Suprapubic skin (tissue), 3 donors: ENCODE results near the gene SNX13.

Experiments
- POLR2A ChIP-seq, 2 donors: fragments of 450-650 bp; IDR thresholded peaks; one replicate each; pipeline ENCODE4 v1.6.1; 2017; ENCODE audit warnings: antibody characterized with exemption in 2 of 2, mild to moderate bottlenecking in 2 of 2, moderate library complexity in 2 of 2
- TF ChIP-seq, protein P1 (sequence below), 2 donors: fragments of 200-600 bp in 1 of 2; fragments of 450-650 bp in 1 of 2; sonication (generic) in 1 of 2; IDR thresholded peaks; one replicate each; pipeline ENCODE4 v1.5.1; 2016 to 2019; ENCODE audit warnings: antibody characterized with exemption in 2 of 2, mild to moderate bottlenecking in 1 of 2, moderate library complexity in 1 of 2

DNA sequence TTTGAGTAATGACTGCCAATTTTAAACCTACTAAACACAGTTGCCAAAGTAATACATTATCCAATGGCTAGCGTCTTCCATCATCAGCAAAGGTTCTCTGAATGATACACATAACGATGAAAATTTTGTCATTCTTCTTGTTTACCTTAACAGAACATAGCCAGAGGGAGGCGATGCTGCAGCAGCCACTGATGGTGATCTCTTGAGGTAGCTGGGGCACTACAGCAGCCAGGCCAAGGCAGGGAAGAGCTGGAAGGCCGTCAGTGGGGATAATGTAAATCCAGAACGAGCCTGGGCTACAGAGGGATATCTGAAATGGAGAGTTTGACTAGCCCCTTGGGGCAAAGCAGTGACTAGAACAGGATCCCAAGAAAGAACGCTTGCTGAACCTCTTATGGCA lies 48.6 kb upstream of the SNX13 start:
- TF ChIP-seq, protein P1, sequence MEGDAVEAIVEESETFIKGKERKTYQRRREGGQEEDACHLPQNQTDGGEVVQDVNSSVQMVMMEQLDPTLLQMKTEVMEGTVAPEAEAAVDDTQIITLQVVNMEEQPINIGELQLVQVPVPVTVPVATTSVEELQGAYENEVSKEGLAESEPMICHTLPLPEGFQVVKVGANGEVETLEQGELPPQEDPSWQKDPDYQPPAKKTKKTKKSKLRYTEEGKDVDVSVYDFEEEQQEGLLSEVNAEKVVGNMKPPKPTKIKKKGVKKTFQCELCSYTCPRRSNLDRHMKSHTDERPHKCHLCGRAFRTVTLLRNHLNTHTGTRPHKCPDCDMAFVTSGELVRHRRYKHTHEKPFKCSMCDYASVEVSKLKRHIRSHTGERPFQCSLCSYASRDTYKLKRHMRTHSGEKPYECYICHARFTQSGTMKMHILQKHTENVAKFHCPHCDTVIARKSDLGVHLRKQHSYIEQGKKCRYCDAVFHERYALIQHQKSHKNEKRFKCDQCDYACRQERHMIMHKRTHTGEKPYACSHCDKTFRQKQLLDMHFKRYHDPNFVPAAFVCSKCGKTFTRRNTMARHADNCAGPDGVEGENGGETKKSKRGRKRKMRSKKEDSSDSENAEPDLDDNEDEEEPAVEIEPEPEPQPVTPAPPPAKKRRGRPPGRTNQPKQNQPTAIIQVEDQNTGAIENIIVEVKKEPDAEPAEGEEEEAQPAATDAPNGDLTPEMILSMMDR (IDR thresholded peaks at IDR 0.05): no peak
- TF ChIP-seq POLR2A (IDR thresholded peaks at IDR 0.05): no peak
